Measurements from ENCODE around the gene ADAM20.
"Not testable (repeated sequence)": the region's sequence is repeated elsewhere in the genome, so short reads cannot be mapped to it uniquely, and the experiment has no call there.

Gene ADAM20

GRCh38 chr14:70534904-70535303, at the start of gene ADAM20:
ADAM20 (minus strand) TSS chr14:70535004; CDS start chr14:70524757, 10,247 bp downstream.
- DNase-seq, result peak; percentile 72

DNA sequence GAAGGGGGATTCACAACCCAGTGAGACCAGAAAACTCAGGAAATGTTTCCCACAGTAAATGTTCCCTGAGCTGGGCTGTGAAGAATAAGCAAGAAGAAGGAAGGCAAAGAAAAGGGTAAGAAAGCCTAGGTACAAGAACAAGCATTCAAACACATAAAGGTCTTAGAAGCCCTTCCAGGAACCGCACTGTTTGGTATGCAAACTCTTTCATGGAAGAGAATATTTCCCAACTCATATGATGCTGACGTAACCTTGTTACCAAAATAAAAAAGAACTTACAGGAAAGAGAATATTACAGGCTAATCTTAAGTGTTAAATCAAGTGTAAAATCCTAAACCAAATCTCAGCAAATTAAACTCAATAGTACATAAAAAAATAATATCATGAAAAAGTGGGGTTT, 42.1 kb upstream of the ADAM20 start:
- DNase-seq, result no peak

DNA sequence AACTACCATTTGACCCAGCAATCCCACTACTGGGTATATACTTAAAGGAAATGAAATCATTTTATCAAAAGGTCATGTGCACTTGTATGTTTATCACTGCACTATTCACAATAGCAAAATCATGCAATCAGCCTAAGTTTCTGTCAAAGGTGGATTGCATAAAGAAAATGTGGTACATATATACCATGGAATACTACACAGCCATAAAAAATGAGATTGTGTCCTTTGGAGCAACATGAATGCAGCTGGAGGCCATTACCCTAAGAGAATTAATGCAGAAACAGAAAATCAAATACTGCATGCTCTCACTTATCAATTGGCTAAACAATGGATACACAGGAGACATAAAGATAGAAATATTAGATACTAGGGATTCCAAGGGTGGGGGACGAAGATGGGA, 38.2 kb upstream of the ADAM20 start:
- no peak for DNase-seq

DNA sequence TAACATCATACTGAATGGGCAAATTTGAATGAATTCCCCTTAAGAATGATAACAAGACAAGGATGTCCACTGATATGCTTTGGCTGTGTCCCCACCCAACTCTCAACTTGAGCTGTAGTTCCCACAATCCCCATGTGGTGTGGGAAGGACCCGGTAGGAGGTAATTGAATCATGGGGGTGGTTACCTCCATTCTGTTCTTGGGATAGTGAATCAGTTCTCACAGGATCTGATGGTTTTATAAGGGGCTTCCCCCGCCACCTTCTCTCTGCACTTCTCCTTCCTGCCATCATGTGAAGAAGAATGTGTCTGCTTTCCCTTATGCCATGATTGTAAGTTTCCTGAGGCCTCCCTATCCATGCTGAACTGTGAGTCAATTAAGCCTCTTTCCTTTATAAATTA, 36.3 kb upstream of the ADAM20 start:
- DNase-seq, result no peak

DNA sequence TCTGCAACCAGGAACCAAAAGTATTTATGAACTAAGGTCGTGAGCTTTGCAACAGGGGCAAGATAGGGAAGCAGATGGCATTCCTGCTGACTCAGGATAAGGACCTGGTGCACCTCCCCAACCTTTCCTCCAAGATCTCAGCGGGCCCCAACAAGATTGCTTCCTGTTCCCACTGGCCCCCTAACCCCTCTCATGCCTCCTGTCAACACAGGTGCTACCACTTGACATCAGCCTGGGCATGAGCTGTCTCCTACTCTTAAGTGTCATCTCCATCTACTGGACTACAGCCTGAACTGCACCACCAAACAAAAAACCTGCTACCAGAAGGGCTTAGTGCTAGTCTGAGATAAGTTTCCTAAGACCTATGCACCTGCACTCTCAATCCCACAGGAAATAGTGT, 33.0 kb upstream of the ADAM20 start:
- peak; percentile 50 for DNase-seq

DNA sequence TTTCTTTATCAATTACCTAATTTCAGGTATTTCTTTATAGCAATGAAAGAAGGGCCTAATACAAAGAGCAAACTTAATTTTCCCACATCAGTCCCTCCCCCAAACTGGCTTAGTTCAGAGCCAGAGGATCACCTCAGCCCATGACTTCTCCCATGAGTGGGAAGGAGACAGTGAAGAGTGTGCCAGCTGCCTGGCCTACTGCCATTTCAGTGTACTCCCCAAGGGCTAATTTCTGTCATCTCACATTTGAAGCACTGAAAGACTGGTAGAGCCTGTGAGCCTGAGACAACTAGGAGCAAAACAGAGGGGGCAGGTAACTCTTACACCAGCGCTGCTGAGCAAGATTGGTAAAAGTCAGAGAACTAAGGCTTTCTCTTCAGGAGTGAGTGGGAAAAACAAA, 29.1 kb upstream of the ADAM20 start:
- DNase-seq, result no peak

DNA sequence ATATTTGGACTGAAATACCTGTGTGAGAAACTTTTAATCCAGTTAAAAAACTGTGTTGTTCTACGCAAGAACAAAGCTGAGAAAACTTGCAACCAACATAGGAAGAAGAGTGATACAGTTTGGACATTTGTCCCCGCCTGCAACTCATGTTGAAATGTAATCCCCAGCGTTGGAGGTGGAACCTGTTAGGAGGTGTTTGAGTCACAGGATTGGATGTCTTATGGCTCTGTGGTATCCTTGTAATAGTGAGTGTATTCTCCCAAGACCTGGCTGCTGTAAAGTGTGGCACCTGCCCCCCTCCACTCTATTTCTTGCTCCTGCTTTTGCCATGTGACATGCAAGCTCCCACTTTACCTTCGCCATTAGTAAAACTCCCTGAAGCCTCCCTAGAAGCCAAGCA, 28.6 kb upstream of the ADAM20 start:
- DNase-seq, result no peak

DNA sequence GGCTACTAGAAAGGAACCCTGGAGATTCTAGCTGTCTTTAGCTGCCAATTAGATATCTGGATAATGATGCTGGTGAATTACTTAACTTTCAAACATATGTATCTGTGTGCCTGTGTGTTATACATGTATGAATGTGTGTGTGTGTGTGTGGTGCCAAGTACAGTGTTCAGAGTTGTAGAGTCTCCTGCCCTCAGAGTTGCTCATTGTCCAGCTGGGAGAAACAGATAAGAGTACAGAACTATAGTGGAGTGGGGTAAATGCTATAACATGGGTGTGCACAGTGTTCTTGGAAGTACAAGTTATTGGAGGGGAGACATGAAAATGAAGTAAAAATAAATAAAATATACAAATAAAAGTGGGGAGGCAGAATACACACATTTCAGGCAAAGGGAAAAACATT, 23.6 kb upstream of the ADAM20 start:
- no peak for DNase-seq

GRCh38 chr14:70555890-70556289, 21.1 kb upstream of the ADAM20 start:
- DNase-seq, result no peak

DNA sequence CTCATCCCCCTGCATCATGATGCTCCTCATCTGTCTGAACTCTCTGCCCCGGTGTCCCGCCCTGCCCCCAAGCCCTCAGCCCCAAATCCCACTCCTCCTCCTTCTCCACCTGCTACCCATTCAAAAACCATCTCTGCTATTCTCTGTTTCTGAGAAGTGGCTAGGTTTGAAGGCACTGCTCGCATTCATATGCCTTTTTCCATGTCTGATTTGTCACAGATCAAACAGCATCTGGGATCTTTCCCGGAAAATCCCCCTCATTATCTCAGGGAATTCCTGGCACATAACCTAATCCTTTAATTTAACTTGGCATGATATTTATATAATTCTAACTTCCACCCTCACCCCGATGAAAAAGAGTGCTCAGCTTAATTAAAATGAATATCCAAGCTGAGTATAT, 3.3 kb upstream of the ADAM20 start:
- DNase-seq, result peak; percentile 5

GRCh38 chr14:70536830-70537229, 2.0 kb upstream of the ADAM20 start:
- DNase-seq, result no peak

- no peak for DNase-seq
These were observed 4.4 kb downstream of the ADAM20 start for GRCh38 chr14:70530417-70530816.

DNA sequence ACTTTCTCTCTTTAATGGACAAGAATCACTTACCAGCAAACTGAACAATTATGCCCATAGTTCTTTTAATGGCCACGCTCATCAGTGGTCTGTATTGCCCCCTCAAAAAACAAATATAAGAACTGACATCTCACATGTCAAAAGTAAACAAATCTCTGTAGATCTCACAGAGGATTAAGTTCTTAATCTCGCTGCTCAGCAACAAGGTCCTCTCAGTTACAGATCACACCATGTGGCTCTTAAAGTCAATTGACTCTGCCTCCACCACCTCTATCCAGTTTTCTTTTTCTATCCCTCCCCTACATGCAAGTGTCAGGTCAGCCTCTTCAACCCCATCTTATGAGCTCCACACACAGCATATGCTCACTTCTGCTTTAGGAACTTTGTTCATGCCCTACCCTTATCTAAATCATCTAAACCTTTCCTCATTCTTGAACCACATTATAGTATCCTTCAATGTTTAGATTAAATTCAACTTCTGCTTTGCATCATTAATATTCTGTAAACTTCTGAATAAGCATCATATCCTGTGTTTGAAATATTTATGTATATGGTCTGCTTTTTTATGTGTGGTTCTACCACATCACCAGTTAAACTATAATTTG, 7.2 kb downstream of the ADAM20 start:
- peak; percentile 27 for DNase-seq

- no peak for DNase-seq
These were observed 9.1 kb downstream of the ADAM20 start for GRCh38 chr14:70525691-70526090.

- DNase-seq, result no peak
These were observed 19.0 kb downstream of the ADAM20 start for GRCh38 chr14:70515811-70516210.

DNA sequence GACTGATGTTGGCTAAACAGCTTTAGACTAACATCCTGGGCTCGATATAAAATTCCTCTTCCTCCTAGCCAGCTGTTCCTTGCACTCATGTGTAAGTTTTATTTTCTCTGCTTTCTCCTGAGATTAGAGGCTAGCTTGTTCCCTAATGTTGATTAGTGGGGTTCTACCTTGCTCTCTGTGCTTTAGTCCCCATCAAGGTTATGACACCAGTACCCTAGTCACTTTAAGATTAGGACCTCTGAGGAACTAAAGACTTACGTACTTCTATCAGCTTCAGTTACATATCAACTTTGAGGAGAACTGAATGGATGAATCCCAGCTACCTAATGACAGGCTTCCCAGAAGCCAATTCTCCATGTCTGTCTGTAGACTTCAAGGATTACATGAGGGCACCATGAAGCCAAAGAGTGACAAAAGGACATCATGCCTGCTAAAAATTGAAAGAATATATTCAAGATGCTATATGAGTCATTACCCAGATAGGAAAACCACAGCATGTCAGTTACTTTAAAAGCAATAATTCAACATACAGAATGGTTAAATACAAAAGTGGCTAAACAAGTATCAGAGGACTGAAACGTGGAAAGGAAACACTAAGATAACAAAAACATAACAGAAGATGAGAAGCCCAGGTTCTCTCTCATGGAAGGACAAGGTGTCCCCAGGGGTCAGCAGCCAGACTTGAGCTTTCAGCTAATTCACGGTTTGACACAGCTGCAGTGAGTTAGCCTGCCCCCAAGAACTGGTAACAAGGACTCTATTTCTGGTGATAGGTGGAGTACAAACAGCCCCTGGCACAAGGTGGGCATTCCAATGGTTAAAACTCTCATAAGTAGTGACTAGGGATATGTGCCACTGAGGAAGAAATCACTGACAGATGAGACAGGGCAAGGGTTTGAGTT, 20.4 kb downstream of the ADAM20 start:
- DNase-seq, result no peak

- no peak for DNase-seq
These were observed 36.6 kb downstream of the ADAM20 start for GRCh38 chr14:70498191-70498590.

DNA sequence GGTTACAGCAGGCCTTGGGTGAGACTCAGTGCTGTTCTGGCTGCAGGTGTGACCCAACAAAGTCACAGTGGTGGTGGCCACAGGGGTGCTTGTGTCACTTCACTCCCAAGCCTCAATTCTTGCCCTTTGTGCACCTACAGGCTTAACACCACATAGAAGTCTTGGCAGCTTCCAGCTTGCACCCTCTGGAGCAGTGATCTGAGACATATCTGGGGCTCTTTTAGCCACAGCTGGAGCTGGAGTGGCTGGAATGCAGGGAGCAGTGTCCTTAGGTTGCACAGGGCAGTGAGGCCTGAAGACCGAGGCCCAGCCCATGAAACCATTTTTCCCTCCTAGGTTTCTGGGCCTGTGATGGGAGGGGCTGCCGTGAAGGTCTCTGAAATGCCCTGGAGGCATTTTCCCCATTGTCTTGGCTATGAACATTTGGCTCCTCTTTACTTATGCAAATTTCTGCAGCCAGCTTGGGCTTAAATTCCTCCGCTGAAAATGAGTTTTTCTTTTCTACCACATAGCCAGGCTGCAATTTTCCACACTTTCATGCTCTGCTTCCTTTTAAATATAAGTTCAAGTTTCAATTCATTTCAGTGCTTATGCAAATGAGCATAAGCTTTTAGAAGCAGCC, 45.1 kb downstream of the ADAM20 start:
- no peak for DNase-seq

- not testable (repeated sequence) for DNase-seq
These were observed 57.3 kb downstream of the ADAM20 start for GRCh38 chr14:70477356-70478105.

GRCh38 chr14:70475459-70475858, 59.3 kb downstream of the ADAM20 start:
- DNase-seq, result not testable (repeated sequence)

DNA sequence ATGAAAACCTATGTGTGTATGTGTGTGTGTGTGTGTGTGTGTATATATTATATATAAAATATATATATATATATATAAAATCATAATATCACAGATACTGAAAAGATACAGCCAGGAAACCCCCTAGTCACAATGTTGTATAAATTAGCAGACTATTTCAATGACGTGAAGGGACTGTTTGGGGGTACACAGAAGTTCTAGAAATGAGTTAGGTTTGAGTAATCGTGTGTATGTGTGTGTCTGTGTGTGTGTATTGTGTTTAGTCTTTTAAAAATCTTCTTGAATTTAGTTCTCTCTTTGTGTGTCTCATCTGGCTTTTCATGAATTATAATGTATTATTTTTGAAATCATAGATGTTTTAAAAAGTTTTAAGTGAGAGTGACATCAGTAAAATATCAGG, 61.0 kb downstream of the ADAM20 start:
- no peak for DNase-seq

Data from NCI-H69 (cell line).